Activated T-helper 2 cell treated with anti-CD3 and anti-CD28 coated beads, Interferon-gamma antibody, Interleukin-2, Interleukin-4, amounts not matched to agents 10 μg/mL and 5 μg/mL and 100 μg/mL, durations not matched to agents 14 hours and 24 hours and 36 hours (primary cell): ENCODE data around the gene PTCHD1. TPM values are rescaled to one million over a fixed set of nuclear protein-coding genes. Genes with fewer than 3 reads are reported as not detected.

Experiments
- DNase-seq: peaks from one replicate; pipeline ENCODE4 v3.0.0; 2021; ENCODE audit warnings: low spot score
- H3K27ac Mint-ChIP-seq: one replicate; pipeline ENCODE4 v1.8.0; 2021; ENCODE audit warnings: mixed read lengths
- H3K27me3 Mint-ChIP-seq: one replicate; pipeline ENCODE4 v1.8.0; 2021; ENCODE audit warnings: low read depth, mixed read lengths
- H3K36me3 Mint-ChIP-seq: one replicate; pipeline ENCODE4 v1.8.0; 2021; ENCODE audit warnings: low read depth, mixed read lengths
- H3K4me1 Mint-ChIP-seq: one replicate; pipeline ENCODE4 v1.8.0; 2021; ENCODE audit warnings: low read depth, mixed read lengths
- H3K4me3 Mint-ChIP-seq: one replicate; pipeline ENCODE4 v1.8.0; 2021; ENCODE audit warnings: low read depth, mild to moderate bottlenecking, moderate library complexity, mixed read lengths
- H3K9me3 Mint-ChIP-seq: one replicate; pipeline ENCODE4 v1.8.0; 2021; ENCODE audit warnings: mixed read lengths
- intact Hi-C: fragments of 100-400 bp; cut with micrococcal nuclease; formaldehyde crosslinking; loops from one replicate; pipeline ENCODE4 v1.15.1; 2023
- total RNA-seq: library from RNA; stranded (reverse); gene quantifications from 2 replicates; pipeline ENCODE4 v1.2.3, GENCODE V29; 2022

The PTCHD1 gene
- total RNA-seq, 1 donor from 2014 or later, result not detected

- no peaks in the 10 kb centered on the region for H3K4me1 Mint-ChIP-seq
Observed at GRCh38 chrX:23387550-23388184, 53.0 kb downstream of the PTCHD1 start.

GRCh38 chrX:23389196-23389792, 54.6 kb downstream of the PTCHD1 start:
- DNase-seq, result no peak
- Mint-ChIP-seq H3K36me3 (no peaks in the 10 kb centered on the region), H3K9me3 (no peaks in the 10 kb centered on the region), H3K4me1 (no peaks in the 10 kb centered on the region), H3K27ac (no peak overlapping the region), H3K27me3 (no peaks in the 10 kb centered on the region), H3K4me3 (no peak overlapping the region)
- intact Hi-C loops, result no loop called here

More at GRCh38 chrX:23387550-23388184, 53.0 kb downstream of the PTCHD1 start:
- intact Hi-C loops, result no loop called here
- Mint-ChIP-seq H3K27me3 (peaks cover 4% of the 10 kb centered on the region), H3K4me3 (no peak overlapping the region), H3K36me3 (no peaks in the 10 kb centered on the region), H3K9me3 (no peaks in the 10 kb centered on the region), H3K27ac (no peak overlapping the region)
- no peak for DNase-seq

GRCh38 chrX:23390979-23391378, 56.3 kb downstream of the PTCHD1 start:
- Mint-ChIP-seq H3K27me3 (no peaks in the 10 kb centered on the region), H3K27ac (no peak overlapping the region), H3K4me3 (no peak overlapping the region), H3K9me3 (no peaks in the 10 kb centered on the region), H3K36me3 (no peaks in the 10 kb centered on the region), H3K4me1 (no peaks in the 10 kb centered on the region)
- DNase-seq, result no peak
- intact Hi-C loops, result no loop called here

GRCh38 chrX:23392195-23392594, 57.5 kb downstream of the PTCHD1 start:
- intact Hi-C loops, result no loop called here
- Mint-ChIP-seq H3K36me3 (no peaks in the 10 kb centered on the region), H3K9me3 (no peaks in the 10 kb centered on the region), H3K27ac (no peak overlapping the region), H3K4me1 (no peaks in the 10 kb centered on the region), H3K27me3 (no peaks in the 10 kb centered on the region), H3K4me3 (no peak overlapping the region)
- DNase-seq, result no peak

- Mint-ChIP-seq H3K27me3 (no peaks in the 10 kb centered on the region), H3K36me3 (no peaks in the 10 kb centered on the region), H3K27ac (no peak overlapping the region), H3K4me1 (no peaks in the 10 kb centered on the region), H3K9me3 (no peaks in the 10 kb centered on the region), H3K4me3 (no peak overlapping the region)
- no peak for DNase-seq
- intact Hi-C loops, result no loop called here
Observed at GRCh38 chrX:23394421-23394820, 59.8 kb downstream of the PTCHD1 start.

GRCh38 chrX:23396263-23396662, 61.6 kb downstream of the PTCHD1 start:
- Mint-ChIP-seq H3K4me1 (no peaks in the 10 kb centered on the region), H3K9me3 (no peaks in the 10 kb centered on the region), H3K27ac (no peak overlapping the region), H3K4me3 (no peak overlapping the region), H3K27me3 (no peaks in the 10 kb centered on the region), H3K36me3 (no peaks in the 10 kb centered on the region)
- no peak for DNase-seq
- intact Hi-C loops, result no loop called here

- H3K36me3 Mint-ChIP-seq, result no peaks in the 10 kb centered on the region
- no peak overlapping the region for H3K27ac Mint-ChIP-seq
- H3K4me3 Mint-ChIP-seq, result no peak overlapping the region
- DNase-seq, result no peak
- no peaks in the 10 kb centered on the region for H3K4me1 Mint-ChIP-seq
- H3K9me3 Mint-ChIP-seq, result no peaks in the 10 kb centered on the region
- no peaks in the 10 kb centered on the region for H3K27me3 Mint-ChIP-seq
- intact Hi-C loops, result no loop called here
Observed at GRCh38 chrX:23398570-23398969, 63.9 kb downstream of the PTCHD1 start.

GRCh38 chrX:23403849-23404248, 69.2 kb downstream of the PTCHD1 start:
- Mint-ChIP-seq H3K4me1 (no peaks in the 10 kb centered on the region), H3K4me3 (no peak overlapping the region), H3K9me3 (no peaks in the 10 kb centered on the region), H3K27ac (no peak overlapping the region), H3K27me3 (no peaks in the 10 kb centered on the region), H3K36me3 (no peaks in the 10 kb centered on the region)
- intact Hi-C loops, result no loop called here
- no peak for DNase-seq

- Mint-ChIP-seq H3K27ac (no peak overlapping the region), H3K4me3 (no peak overlapping the region), H3K9me3 (peaks cover 27% of the 10 kb centered on the region), H3K36me3 (no peaks in the 10 kb centered on the region), H3K4me1 (no peaks in the 10 kb centered on the region), H3K27me3 (no peaks in the 10 kb centered on the region)
- DNase-seq, result no peak
- intact Hi-C loops, result no loop called here
Observed at GRCh38 chrX:23422912-23423311, 88.3 kb downstream of the PTCHD1 start.

- H3K36me3 Mint-ChIP-seq, result no peaks in the 10 kb centered on the region
- no peak overlapping the region for H3K4me3 Mint-ChIP-seq
- no peak overlapping the region for H3K27ac Mint-ChIP-seq
- no peaks in the 10 kb centered on the region for H3K27me3 Mint-ChIP-seq
- no peak for DNase-seq
- intact Hi-C loops, result no loop called here
- peaks cover 4% of the 10 kb centered on the region for H3K9me3 Mint-ChIP-seq
- H3K4me1 Mint-ChIP-seq, result no peaks in the 10 kb centered on the region
Observed at GRCh38 chrX:23434356-23434884, 99.8 kb downstream of the PTCHD1 start.

GRCh38 chrX:23435108-23435507, 100.5 kb downstream of the PTCHD1 start:
- no peaks in the 10 kb centered on the region for H3K4me1 Mint-ChIP-seq
- H3K36me3 Mint-ChIP-seq, result no peaks in the 10 kb centered on the region
- H3K27ac Mint-ChIP-seq, result no peak overlapping the region
- intact Hi-C loops, result no loop called here
- H3K27me3 Mint-ChIP-seq, result no peaks in the 10 kb centered on the region
- H3K9me3 Mint-ChIP-seq, result no peaks in the 10 kb centered on the region
- DNase-seq, result no peak
- no peak overlapping the region for H3K4me3 Mint-ChIP-seq

GRCh38 chrX:23435575-23435974, 100.9 kb downstream of the PTCHD1 start:
- Mint-ChIP-seq H3K4me3 (no peak overlapping the region), H3K27ac (no peak overlapping the region), H3K27me3 (no peaks in the 10 kb centered on the region), H3K4me1 (no peaks in the 10 kb centered on the region), H3K36me3 (no peaks in the 10 kb centered on the region), H3K9me3 (no peaks in the 10 kb centered on the region)
- no peak for DNase-seq
- intact Hi-C loops, result no loop called here

- no peaks in the 10 kb centered on the region for H3K4me1 Mint-ChIP-seq
- no peak for DNase-seq
- H3K27ac Mint-ChIP-seq, result no peak overlapping the region
- no peaks in the 10 kb centered on the region for H3K9me3 Mint-ChIP-seq
- no peaks in the 10 kb centered on the region for H3K27me3 Mint-ChIP-seq
- H3K4me3 Mint-ChIP-seq, result no peak overlapping the region
- H3K36me3 Mint-ChIP-seq, result no peaks in the 10 kb centered on the region
- intact Hi-C loops, result no loop called here
Observed at GRCh38 chrX:23436875-23437274, 102.2 kb downstream of the PTCHD1 start.
